ENCODE results near the gene PCSK1N.

The PCSK1N gene

DNA sequence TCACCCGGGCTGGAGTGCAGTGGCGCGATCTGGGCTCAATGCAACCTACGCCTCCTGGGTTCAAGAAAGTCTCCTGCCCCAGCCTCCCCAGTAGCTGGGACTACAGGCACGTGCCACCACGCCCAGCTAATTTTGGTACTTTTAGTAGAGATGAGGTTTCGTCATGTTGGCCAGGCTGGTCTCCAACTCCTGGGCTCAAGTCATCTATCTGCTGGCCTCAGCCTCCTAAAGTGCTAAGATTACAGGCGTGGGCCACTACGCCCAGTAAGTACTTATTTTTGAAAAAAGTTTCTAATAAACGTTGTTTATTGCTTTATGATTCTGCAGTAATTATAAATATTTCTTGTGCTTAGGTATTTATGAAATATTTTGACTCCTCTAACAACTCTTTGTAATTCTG lies 4.3 kb upstream of the PCSK1N start:
- H3K9me3 ChIP-seq (ENCODE audit: control insufficient read depth in 5 of 5, low read length in 5 of 5), result peaks cover 0 to 2% (median 0%) of the 10 kb centered on the region in 5 donors
- peaks cover 0 to 4% (median 0%) of the 10 kb centered on the region in 5 donors for H3K4me1 ChIP-seq (ENCODE audit: control insufficient read depth in 5 of 5, insufficient read depth in 5 of 5, low read length in 5 of 5)
- H3K27me3 ChIP-seq (ENCODE audit: control insufficient read depth in 5 of 5, insufficient read depth in 4 of 5, low read length in 5 of 5), result peaks cover 0 to 15% (median 6%) of the 10 kb centered on the region in 5 donors
- no peaks in the 10 kb centered on the region for H3K36me3 ChIP-seq (ENCODE audit: control insufficient read depth in 5 of 5, insufficient read depth in 5 of 5, low read length in 5 of 5)
- no peak overlapping the region for H3K27ac ChIP-seq (ENCODE audit: low read depth, low read length)
- no peak overlapping the region for H3K4me3 ChIP-seq (ENCODE audit: low read depth in 1 of 5, low read length in 5 of 5)
- H3K9ac ChIP-seq (ENCODE audit: low read length in 5 of 5), result no peak overlapping the region

DNA sequence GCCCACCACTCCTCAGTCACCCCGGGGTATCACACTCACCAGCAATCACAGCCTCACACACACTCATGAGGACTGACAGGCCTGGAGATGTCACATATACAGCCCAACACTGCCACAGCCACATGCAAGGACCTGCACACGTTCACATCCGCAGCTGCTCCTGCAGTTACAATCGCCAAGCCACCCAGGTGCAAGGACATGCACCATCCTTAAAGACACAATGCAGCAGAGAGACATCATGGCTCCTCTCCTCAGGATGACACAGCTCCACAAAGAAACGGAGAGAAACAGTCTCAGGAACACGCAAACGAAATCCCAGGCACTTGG lies 1.1 kb downstream of the PCSK1N start:
- peaks cover 0 to 12% (median 0%) of the 10 kb centered on the region in 5 donors for H3K4me1 ChIP-seq (ENCODE audit: control insufficient read depth in 5 of 5, insufficient read depth in 5 of 5, low read length in 5 of 5)
- no peak overlapping the region for H3K4me3 ChIP-seq (ENCODE audit: low read depth in 1 of 5, low read length in 5 of 5)
- no peak overlapping the region for H3K9ac ChIP-seq (ENCODE audit: low read length in 5 of 5)
- H3K27ac ChIP-seq (ENCODE audit: low read depth, low read length), result no peak overlapping the region
- H3K36me3 ChIP-seq (ENCODE audit: control insufficient read depth in 5 of 5, insufficient read depth in 5 of 5, low read length in 5 of 5), result no peaks in the 10 kb centered on the region
- peaks cover 13 to 46% (median 35%) of the 10 kb centered on the region in 5 donors for H3K27me3 ChIP-seq (ENCODE audit: control insufficient read depth in 5 of 5, insufficient read depth in 4 of 5, low read length in 5 of 5)
- H3K9me3 ChIP-seq (ENCODE audit: control insufficient read depth in 5 of 5, low read length in 5 of 5), result peaks cover 0 to 2% (median 0%) of the 10 kb centered on the region in 5 donors

DNA sequence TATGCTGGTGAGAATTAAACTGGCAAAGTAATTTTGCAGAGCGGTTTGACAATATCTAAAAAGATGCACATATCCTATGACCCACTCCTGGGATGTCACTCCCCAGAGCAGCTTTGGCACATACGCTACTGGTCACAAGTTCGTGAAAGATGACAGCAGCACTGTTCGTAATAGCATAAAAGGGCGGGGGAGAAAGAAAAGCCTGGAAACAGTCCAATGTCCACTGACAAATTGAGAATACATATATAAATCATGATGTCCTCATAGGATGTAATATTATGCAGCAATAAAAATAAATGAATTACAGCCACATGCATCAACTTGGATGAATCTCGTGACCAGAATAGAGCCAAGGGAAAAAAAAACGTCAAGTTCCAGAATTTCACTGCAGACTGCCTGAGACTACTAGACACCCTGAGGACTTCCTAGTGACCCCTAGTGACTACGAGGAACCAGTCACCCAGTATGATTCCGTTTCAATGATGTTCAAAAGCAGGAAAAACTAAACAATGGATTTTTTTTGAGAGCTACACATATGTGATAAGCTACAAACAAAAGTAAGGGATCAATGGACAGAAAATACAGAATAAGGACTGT lies 1.8 kb downstream of the PCSK1N start:
- Histone ChIP-seq H3K9me3 (ENCODE audit: control insufficient read depth in 5 of 5, low read length in 5 of 5) (peaks cover 0 to 2% (median 0%) of the 10 kb centered on the region in 5 donors), H3K27me3 (ENCODE audit: control insufficient read depth in 5 of 5, insufficient read depth in 4 of 5, low read length in 5 of 5) (peaks cover 13 to 53% (median 42%) of the 10 kb centered on the region in 5 donors), H3K9ac (ENCODE audit: low read length in 5 of 5) (no peak overlapping the region), H3K36me3 (ENCODE audit: control insufficient read depth in 5 of 5, insufficient read depth in 5 of 5, low read length in 5 of 5) (no peaks in the 10 kb centered on the region), H3K4me3 (ENCODE audit: low read depth in 1 of 5, low read length in 5 of 5) (no peak overlapping the region), H3K4me1 (ENCODE audit: control insufficient read depth in 5 of 5, insufficient read depth in 5 of 5, low read length in 5 of 5) (peaks cover 0 to 12% (median 0%) of the 10 kb centered on the region in 5 donors), H3K27ac (ENCODE audit: low read depth, low read length) (no peak overlapping the region)

DNA sequence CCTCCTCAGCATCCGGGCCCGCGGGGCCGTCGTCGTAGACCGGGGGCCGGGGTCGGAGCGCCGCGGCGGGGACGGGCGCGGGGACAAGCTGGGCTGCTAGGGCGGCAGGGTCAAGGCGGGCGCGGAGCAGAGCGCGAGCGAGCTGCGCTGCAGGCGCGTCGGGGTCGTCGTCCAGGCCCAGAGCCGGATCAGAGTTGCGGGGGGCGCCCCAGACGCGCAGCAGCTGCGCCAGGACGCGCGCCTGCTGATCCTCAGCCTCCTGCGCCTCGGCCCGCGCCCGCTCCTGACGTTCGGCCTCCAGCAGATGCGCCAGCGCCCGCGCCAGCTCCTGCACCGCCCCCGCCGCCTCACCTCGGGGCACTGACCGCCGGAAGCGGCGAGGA lies 3.5 kb downstream of the PCSK1N start:
- no peak overlapping the region for H3K27ac ChIP-seq (ENCODE audit: low read depth, low read length)
- H3K36me3 ChIP-seq (ENCODE audit: control insufficient read depth in 5 of 5, insufficient read depth in 5 of 5, low read length in 5 of 5), result no peaks in the 10 kb centered on the region
- peaks cover 13 to 54% (median 42%) of the 10 kb centered on the region in 5 donors for H3K27me3 ChIP-seq (ENCODE audit: control insufficient read depth in 5 of 5, insufficient read depth in 4 of 5, low read length in 5 of 5)
- H3K4me3 ChIP-seq (ENCODE audit: low read depth in 1 of 5, low read length in 5 of 5), result no peak overlapping the region
- peaks cover 0 to 12% (median 0%) of the 10 kb centered on the region in 5 donors for H3K4me1 ChIP-seq (ENCODE audit: control insufficient read depth in 5 of 5, insufficient read depth in 5 of 5, low read length in 5 of 5)
- H3K9me3 ChIP-seq (ENCODE audit: control insufficient read depth in 5 of 5, low read length in 5 of 5), result peaks cover 0 to 4% (median 0%) of the 10 kb centered on the region in 5 donors
- H3K9ac ChIP-seq (ENCODE audit: low read length in 5 of 5), result no peak overlapping the region

DNA sequence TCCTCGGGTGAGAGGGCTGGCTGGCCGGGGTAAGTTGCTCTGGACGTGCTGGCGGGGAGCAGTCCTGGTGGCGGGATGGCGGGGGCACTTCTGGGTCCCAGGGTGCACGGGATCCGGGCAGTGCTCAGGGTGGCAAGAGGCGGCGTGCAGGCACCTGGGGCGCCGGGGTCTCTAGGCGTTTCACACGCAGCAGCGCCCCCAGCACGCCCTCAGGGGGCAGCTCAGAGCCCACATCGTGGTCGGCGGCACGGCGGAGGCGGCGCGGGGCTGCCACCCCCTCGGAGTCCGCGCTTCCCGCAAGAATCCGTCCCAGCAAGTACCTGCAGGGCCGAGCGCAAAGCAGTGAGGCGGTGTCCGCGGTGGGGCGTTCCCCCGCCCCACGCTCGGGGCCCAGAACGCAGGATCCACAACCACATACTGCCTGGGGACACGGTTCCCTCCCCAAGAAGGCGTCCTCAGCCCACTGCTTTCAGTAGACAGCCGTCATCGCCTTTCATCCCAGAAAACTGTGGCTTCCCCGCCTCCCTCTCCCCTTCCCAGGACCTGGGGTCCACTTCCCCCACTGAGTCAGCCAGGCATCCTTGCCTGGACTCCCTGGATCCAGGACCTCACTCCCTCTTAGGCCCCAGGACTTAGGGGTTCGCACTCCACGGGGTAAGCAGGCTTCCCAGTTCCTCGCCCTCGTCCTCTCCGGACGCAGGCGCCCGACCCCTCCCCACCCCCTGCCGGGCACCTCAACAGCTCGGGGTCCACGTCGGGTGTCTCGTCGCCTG lies 4.1 kb downstream of the PCSK1N start:
- no peak overlapping the region for H3K4me3 ChIP-seq (ENCODE audit: low read depth in 1 of 5, low read length in 5 of 5)
- H3K27ac ChIP-seq (ENCODE audit: low read depth, low read length), result no peak overlapping the region
- peaks cover 0 to 4% (median 0%) of the 10 kb centered on the region in 5 donors for H3K9me3 ChIP-seq (ENCODE audit: control insufficient read depth in 5 of 5, low read length in 5 of 5)
- H3K9ac ChIP-seq (ENCODE audit: low read length in 5 of 5), result no peak overlapping the region
- peaks cover 13 to 51% (median 42%) of the 10 kb centered on the region in 5 donors for H3K27me3 ChIP-seq (ENCODE audit: control insufficient read depth in 5 of 5, insufficient read depth in 4 of 5, low read length in 5 of 5)
- peaks cover 0 to 12% (median 0%) of the 10 kb centered on the region in 5 donors for H3K4me1 ChIP-seq (ENCODE audit: control insufficient read depth in 5 of 5, insufficient read depth in 5 of 5, low read length in 5 of 5)
- no peaks in the 10 kb centered on the region for H3K36me3 ChIP-seq (ENCODE audit: control insufficient read depth in 5 of 5, insufficient read depth in 5 of 5, low read length in 5 of 5)

DNA sequence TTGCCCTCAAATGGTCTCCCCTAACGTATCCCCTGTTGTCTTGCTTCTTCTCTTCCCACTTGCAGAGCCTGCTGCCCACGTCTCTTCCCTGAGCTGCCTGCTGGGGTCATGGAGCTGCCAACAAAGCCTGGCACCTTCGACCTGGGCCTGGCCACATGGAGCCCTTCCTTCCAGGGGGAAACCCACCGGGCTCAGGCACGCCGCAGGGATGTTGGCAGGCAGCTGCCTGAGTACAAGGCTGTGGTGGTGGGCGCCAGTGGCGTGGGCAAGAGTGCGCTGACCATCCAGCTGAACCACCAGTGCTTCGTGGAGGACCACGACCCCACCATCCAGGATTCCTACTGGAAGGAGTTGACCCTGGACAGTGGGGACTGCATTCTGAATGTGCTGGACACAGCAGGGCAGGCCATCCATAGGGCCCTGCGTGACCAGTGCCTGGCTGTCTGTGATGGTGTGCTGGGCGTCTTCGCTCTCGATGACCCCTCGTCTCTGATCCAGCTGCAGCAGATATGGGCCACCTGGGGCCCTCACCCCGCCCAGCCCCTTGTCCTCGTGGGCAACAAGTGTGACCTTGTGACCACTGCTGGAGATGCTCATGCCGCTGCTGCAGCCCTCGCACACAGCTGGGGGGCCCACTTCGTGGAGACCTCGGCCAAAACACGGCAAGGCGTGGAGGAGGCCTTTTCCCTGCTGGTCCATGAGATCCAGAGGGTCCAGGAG lies 6.2 kb downstream of the PCSK1N start:
- H3K4me1 ChIP-seq (ENCODE audit: control insufficient read depth in 5 of 5, insufficient read depth in 5 of 5, low read length in 5 of 5), result peaks cover 0 to 6% (median 0%) of the 10 kb centered on the region in 5 donors
- H3K9ac ChIP-seq (ENCODE audit: low read length in 5 of 5), result no peak overlapping the region
- peaks cover 0 to 13% (median 5%) of the 10 kb centered on the region in 5 donors for H3K9me3 ChIP-seq (ENCODE audit: control insufficient read depth in 5 of 5, low read length in 5 of 5)
- peaks cover 13 to 40% (median 34%) of the 10 kb centered on the region in 5 donors for H3K27me3 ChIP-seq (ENCODE audit: control insufficient read depth in 5 of 5, insufficient read depth in 4 of 5, low read length in 5 of 5)
- H3K27ac ChIP-seq (ENCODE audit: low read depth, low read length), result no peak overlapping the region
- H3K36me3 ChIP-seq (ENCODE audit: control insufficient read depth in 5 of 5, insufficient read depth in 5 of 5, low read length in 5 of 5), result peaks cover 0 to 14% (median 8%) of the 10 kb centered on the region in 5 donors
- H3K4me3 ChIP-seq (ENCODE audit: low read depth in 1 of 5, low read length in 5 of 5), result no peak overlapping the region

DNA sequence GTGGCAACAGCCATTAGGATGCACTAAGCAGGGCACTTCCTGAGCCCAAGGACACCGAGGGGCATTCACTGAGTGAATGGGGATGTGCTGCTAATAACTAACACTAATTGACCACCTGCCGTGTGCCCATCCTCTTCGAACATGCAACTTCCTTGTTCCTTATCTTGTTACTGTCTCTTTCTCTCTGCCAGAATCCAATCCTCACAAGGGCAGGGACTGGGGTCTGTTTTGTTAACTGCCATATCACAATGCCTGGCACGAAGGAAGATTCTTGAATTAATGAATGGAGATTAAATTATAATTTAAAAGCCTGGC lies 7.8 kb downstream of the PCSK1N start:
- Histone ChIP-seq H3K36me3 (ENCODE audit: control insufficient read depth in 5 of 5, insufficient read depth in 5 of 5, low read length in 5 of 5) (peaks cover 0 to 30% (median 24%) of the 10 kb centered on the region in 5 donors), H3K9me3 (ENCODE audit: control insufficient read depth in 5 of 5, low read length in 5 of 5) (peaks cover 0 to 13% (median 5%) of the 10 kb centered on the region in 5 donors), H3K27me3 (ENCODE audit: control insufficient read depth in 5 of 5, insufficient read depth in 4 of 5, low read length in 5 of 5) (peaks cover 13 to 44% (median 35%) of the 10 kb centered on the region in 5 donors)

DNA sequence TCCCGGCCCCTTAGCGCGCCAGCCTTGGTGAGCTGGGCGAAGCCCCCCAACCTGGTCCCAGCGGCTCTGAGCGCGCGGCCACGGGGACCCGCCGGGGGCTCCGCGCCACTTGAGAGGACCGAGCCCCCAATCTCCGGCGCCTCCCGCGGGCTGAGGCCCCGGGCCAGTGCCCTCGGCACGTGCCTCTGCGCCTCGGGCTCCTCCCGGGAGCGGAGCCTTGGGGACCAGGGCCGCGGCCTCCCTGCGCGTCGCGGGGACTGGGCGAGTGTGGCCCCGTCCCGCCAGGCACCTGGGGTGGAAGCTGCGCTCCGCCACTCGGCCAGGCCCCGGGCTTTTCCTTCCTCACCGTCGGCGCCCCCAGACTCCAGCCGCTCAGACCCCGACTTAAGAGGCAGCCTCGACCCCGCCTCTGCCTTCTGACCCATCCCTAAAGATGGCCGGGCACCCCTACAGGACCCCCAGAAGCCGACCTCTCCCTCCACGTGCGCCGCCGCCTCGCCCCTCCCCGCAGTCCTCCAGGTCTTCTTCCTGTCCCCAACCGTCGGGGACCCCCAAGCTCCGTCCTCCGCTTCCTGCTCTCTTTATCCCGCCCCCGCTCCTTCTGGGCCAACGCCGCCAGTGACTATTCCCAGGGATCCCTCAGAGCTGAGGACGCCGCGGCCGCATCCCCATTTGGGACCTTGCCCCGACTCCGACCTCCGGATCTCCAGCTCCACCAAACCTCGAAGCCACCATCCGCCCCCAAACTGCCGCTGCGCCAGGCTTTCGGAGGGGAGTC lies 8.3 kb downstream of the PCSK1N start:
- H3K27me3 ChIP-seq (ENCODE audit: control insufficient read depth in 5 of 5, insufficient read depth in 4 of 5, low read length in 5 of 5), result peaks cover 13 to 46% (median 32%) of the 10 kb centered on the region in 5 donors
- peaks cover 0 to 35% (median 28%) of the 10 kb centered on the region in 5 donors for H3K36me3 ChIP-seq (ENCODE audit: control insufficient read depth in 5 of 5, insufficient read depth in 5 of 5, low read length in 5 of 5)
- peaks cover 0 to 13% (median 5%) of the 10 kb centered on the region in 5 donors for H3K9me3 ChIP-seq (ENCODE audit: control insufficient read depth in 5 of 5, low read length in 5 of 5)

More for the DNA sequence above, 7.8 kb downstream of the PCSK1N start:
- Histone ChIP-seq H3K9ac (ENCODE audit: low read length in 5 of 5) (no peak overlapping the region), H3K4me3 (ENCODE audit: low read depth in 1 of 5, low read length in 5 of 5) (no peak overlapping the region), H3K4me1 (ENCODE audit: control insufficient read depth in 5 of 5, insufficient read depth in 5 of 5, low read length in 5 of 5) (peaks cover 0 to 6% (median 0%) of the 10 kb centered on the region in 5 donors), H3K27ac (ENCODE audit: low read depth, low read length) (no peak overlapping the region)

DNA sequence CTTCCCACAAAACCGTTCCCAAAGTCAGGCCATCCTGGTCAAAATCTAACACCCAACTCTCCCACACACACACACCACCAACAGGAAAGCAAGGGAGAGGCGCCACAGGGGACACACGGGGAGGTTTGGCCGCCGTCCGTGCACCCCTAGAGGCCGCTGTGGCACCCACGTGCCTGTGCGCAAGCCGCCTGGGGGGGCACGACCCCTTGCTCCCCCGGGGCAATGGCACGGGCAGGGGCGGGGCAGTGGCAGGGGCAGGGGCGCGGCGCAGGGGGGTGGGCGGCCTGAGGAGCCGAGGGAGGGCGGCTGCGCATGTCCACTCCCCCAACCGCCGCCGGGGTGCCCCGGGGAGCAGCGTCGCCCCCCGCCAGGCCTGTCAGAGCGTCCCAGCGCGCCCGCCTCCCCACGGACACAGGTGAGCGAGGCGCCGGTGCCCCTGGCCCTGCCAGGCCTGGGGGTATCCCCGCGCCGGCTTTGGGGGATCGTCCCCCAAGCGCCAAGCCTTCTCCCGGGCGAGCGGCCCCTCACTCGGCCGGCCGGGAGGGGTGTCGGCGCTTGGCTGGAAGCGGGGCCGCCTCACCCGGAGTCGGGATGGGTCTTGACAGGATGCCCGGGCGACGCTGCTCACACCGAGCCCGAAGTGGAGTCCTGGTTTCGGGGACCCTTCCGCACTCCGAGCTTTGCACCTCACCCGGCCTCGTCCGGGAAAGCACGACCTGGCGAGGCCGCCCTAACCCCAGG lies 9.1 kb downstream of the PCSK1N start, which contains the start of gene ERAS:
ERAS (plus strand) TSS at position 379 of the 741 bp plus-strand sequence. CDS start 2,611 bp downstream, outside the sequence.
- Histone ChIP-seq H3K36me3 (ENCODE audit: control insufficient read depth in 5 of 5, insufficient read depth in 5 of 5, low read length in 5 of 5) (peaks cover 0 to 35% (median 28%) of the 10 kb centered on the region in 5 donors), H3K27me3 (ENCODE audit: control insufficient read depth in 5 of 5, insufficient read depth in 4 of 5, low read length in 5 of 5) (peaks cover 10 to 42% (median 26%) of the 10 kb centered on the region in 5 donors), H3K9ac (ENCODE audit: low read length in 5 of 5) (no peak within 1 kb of the TSS), H3K9me3 (ENCODE audit: control insufficient read depth in 5 of 5, low read length in 5 of 5) (peaks cover 0 to 13% (median 5%) of the 10 kb centered on the region in 5 donors), H3K4me1 (ENCODE audit: control insufficient read depth in 5 of 5, insufficient read depth in 5 of 5, low read length in 5 of 5) (no peaks in the 10 kb centered on the region), H3K4me3 (ENCODE audit: low read depth in 1 of 5, low read length in 5 of 5) (no peak within 1 kb of the TSS), H3K27ac (ENCODE audit: low read depth, low read length) (no peak within 1 kb of the TSS)

More for the DNA sequence above, 8.3 kb downstream of the PCSK1N start:
- Histone ChIP-seq H3K4me3 (ENCODE audit: low read depth in 1 of 5, low read length in 5 of 5) (no peak overlapping the region), H3K9ac (ENCODE audit: low read length in 5 of 5) (no peak overlapping the region), H3K4me1 (ENCODE audit: control insufficient read depth in 5 of 5, insufficient read depth in 5 of 5, low read length in 5 of 5) (peaks cover 0 to 6% (median 0%) of the 10 kb centered on the region in 5 donors), H3K27ac (ENCODE audit: low read depth, low read length) (no peak overlapping the region)

All from subcutaneous abdominal adipose tissue (tissue), 5 donors.